Measurements from ENCODE around the gene RAX2. TPM values are rescaled to one million over a fixed set of nuclear protein-coding genes. Genes with fewer than 3 reads are reported as not detected.
"Not testable (repeated sequence)": the region's sequence is repeated elsewhere in the genome, so short reads cannot be mapped to it uniquely, and the experiment has no call there.

The RAX2 gene
- polyA plus RNA-seq, 1 of the 3 experiments (the other 2 are of a cell fraction) = not detected

DNA sequence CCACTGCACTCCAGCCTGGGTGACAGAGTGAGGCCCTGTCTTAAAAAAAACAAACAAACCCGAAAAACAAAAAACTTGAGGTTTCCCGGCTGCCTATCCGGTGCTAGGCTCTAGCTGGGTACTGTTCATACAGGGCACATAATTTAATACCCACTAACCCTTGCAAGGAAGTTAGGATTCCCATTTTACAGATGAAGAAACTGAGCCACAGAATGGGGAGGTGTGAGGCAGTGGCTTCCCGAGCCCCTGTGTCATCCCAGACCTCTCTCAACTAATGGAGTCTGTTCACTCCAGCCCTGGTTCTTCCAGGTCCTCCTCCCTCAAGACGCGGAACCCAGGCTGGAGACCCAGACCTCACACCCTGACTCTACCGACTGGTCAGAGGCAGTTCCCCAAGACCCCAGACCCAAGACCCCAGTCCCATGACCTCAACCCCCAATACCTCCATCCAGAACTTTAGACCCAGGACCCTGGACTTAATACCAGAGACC, 11.1 kb downstream of the RAX2 start:
- TF ChIP-seq ELF1 (IDR thresholded peaks at IDR 0.05) (no peak), TCF12 (IDR thresholded peaks at IDR 0.05) (no peak), YY1 (IDR thresholded peaks at IDR 0.05; ENCODE audit: low read depth) (no peak), TEAD4 (IDR thresholded peaks at IDR 0.05; ENCODE audit: borderline replicate concordance, insufficient read depth) (no peak), CTCF (IDR thresholded peaks at IDR 0.05) (no peak), RAD21 (IDR thresholded peaks at IDR 0.05; ENCODE audit: low read length) (no peak), MXI1 (IDR thresholded peaks at IDR 0.05; ENCODE audit: low read depth, low read length) (no peak)
- TF ChIP-seq, protein P1, sequence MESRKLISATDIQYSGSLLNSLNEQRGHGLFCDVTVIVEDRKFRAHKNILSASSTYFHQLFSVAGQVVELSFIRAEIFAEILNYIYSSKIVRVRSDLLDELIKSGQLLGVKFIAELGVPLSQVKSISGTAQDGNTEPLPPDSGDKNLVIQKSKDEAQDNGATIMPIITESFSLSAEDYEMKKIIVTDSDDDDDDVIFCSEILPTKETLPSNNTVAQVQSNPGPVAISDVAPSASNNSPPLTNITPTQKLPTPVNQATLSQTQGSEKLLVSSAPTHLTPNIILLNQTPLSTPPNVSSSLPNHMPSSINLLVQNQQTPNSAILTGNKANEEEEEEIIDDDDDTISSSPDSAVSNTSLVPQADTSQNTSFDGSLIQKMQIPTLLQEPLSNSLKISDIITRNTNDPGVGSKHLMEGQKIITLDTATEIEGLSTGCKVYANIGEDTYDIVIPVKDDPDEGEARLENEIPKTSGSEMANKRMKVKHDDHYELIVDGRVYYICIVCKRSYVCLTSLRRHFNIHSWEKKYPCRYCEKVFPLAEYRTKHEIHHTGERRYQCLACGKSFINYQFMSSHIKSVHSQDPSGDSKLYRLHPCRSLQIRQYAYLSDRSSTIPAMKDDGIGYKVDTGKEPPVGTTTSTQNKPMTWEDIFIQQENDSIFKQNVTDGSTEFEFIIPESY (IDR thresholded peaks at IDR 0.05; ENCODE audit: borderline replicate concordance, low read depth) = no peak
- Histone ChIP-seq H3F3A (replicated peaks; ENCODE audit: insufficient read depth) (no peaks in the 10 kb centered on the region), H3K27me3 (ENCODE audit: insufficient read depth) (no peaks in the 10 kb centered on the region), H3K9ac (peak overlapping the region; percentile 96), H4K20me1 (ENCODE audit: insufficient read depth) (no peaks in the 10 kb centered on the region), H3K4me2 (peak overlapping the region; percentile 92), H3K79me2 (ENCODE audit: insufficient read depth) (peaks cover 36% of the 10 kb centered on the region), H3K27ac (ENCODE audit: low read depth in 2 of 2, low read length in 1 of 2) (peak overlapping the region; percentile 41 to 68; a peak in 2 of 4 replicates), H3K4me3 (ENCODE audit: low read depth in 2 of 2, low read length in 1 of 2) (peak overlapping the region; percentile 73 to 94), H2AFZ (ENCODE audit: low read depth) (peak overlapping the region; percentile 87), H3K36me3 (replicated peaks in 1 of 2; ENCODE audit: control insufficient read depth in 1 of 2, insufficient read depth in 2 of 2, low read length in 1 of 2) (peaks cover 2 to 3% of the 10 kb centered on the region in 2 experiments), H3K9me3 (no peaks in the 10 kb centered on the region), H3K4me1 (ENCODE audit: control insufficient read depth in 1 of 2, insufficient read depth in 2 of 2, low read depth in 1 of 2, low read length in 1 of 2) (peaks cover 7 to 9% of the 10 kb centered on the region in 2 experiments; a peak in 2 of 4 replicates), H3K9me2 (no peaks in the 10 kb centered on the region)
- 40% methylated on average over 7 of the region's 7 CpGs for WGBS (ENCODE audit: low lambda C conversion rate)
- ChIA-PET CTCF (interaction anchor here (0.6 to 2.5 kb wide), 6 partner anchors 10 to 409 kb away, joined by 3 to 13 read pairs (median 4); partner anchors contain the start of gene ATCAY), POLR2A (interaction anchor here (0.7 kb wide), 1 partner anchor 9 kb away, joined by 3 read pairs; no protein-coding TSS in a partner anchor)
- no peak for DNase-seq

DNA sequence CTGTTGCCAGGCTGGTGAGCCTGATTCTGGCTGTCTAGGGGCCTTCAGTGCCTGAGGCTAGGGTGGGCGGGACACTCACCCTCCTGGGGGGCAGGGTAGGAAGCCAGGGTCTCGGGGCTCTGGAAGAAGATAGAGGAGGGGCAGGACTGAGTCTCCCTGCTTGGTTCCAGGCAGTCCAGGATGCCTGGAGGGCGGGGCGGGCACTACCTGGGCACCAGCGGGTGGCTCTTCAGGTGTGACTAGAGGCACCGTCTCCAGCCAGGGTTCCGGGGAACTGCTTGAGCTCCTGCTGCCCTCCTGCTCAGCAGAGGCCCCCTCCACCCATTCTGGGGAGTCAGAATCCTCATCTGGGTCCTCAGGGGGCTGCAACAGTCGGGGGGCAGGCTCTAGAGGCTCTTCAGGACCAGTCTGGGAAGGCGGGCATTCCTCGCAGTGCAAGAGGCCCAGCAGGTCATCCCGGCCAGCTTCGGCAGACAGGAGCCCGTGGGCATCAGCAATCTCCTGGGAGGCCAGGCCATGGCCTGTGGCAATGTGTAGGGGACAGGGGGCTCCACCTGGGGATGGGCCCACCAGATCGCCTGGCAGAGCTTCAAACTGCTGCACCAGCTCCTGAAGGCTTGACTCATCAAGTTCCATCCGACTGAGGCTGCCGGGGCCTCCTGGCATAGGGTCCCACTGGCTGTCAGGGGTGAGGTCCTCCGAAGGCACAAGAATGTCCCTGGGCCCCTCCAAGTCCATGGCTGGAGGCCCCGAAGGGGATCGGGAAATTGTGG, 12.4 kb downstream of the RAX2 start:
- H3K4me1 ChIP-seq (ENCODE audit: control insufficient read depth in 1 of 2, insufficient read depth in 2 of 2, low read depth in 1 of 2, low read length in 1 of 2) = peaks cover 7 to 9% of the 10 kb centered on the region in 2 experiments; a peak in 2 of 4 replicates
- no peak overlapping the region for H2AFZ ChIP-seq (ENCODE audit: low read depth)
- ChIA-PET CTCF (interaction anchor here (1.1 kb wide), 1 partner anchor 121 kb away, joined by 3 read pairs; the partner anchor contains the start of gene ATCAY), POLR2A (no interaction called here)
- H3K9ac ChIP-seq = no peak overlapping the region
- H3K27ac ChIP-seq (ENCODE audit: low read depth in 2 of 2, low read length in 1 of 2) = no peak overlapping the region
- no peaks in the 10 kb centered on the region for H3K27me3 ChIP-seq (ENCODE audit: insufficient read depth)
- no peaks in the 10 kb centered on the region for H4K20me1 ChIP-seq (ENCODE audit: insufficient read depth)
- 91% methylated on average over 9 of the region's 19 CpGs for WGBS (ENCODE audit: low lambda C conversion rate)
- DNase-seq = no peak
- H3K36me3 ChIP-seq (replicated peaks in 1 of 2; ENCODE audit: control insufficient read depth in 1 of 2, insufficient read depth in 2 of 2, low read length in 1 of 2) = peaks cover 0 to 3% of the 10 kb centered on the region in 2 experiments
- 0 out of 2 replicates have a peak overlapping the region, but pooled peaks have one; percentile 92 for H3K4me2 ChIP-seq
- H3K4me3 ChIP-seq (ENCODE audit: low read depth in 2 of 2, low read length in 1 of 2) = no peak overlapping the region
- H3F3A ChIP-seq (replicated peaks; ENCODE audit: insufficient read depth) = no peaks in the 10 kb centered on the region
- TF ChIP-seq NRF1 (IDR thresholded peaks at IDR 0.05; ENCODE audit: low read depth, low read length) (no peak), GATA2 (CRISPR knock-in tag; IDR thresholded peaks at IDR 0.05) (no peak), GABPA (IDR thresholded peaks at IDR 0.05; ENCODE audit: low read depth) (no peak), RAD21 (IDR thresholded peaks at IDR 0.05; ENCODE audit: low read length) (no peak)
- H3K9me2 ChIP-seq = no peaks in the 10 kb centered on the region
- no peaks in the 10 kb centered on the region for H3K9me3 ChIP-seq
- peaks cover 34% of the 10 kb centered on the region for H3K79me2 ChIP-seq (ENCODE audit: insufficient read depth)

GRCh38 chr19:3758297-3758696, 13.7 kb downstream of the RAX2 start:
- DNase-seq; H3K9me3 ChIP-seq; H3K27me3 ChIP-seq (ENCODE audit: insufficient read depth); H4K20me1 ChIP-seq (ENCODE audit: insufficient read depth); H3K27ac ChIP-seq (ENCODE audit: low read depth in 2 of 2, low read length in 1 of 2); H3K4me1 ChIP-seq (ENCODE audit: control insufficient read depth in 1 of 2, insufficient read depth in 2 of 2, low read depth in 1 of 2, low read length in 1 of 2); H3K9me2 ChIP-seq; POLR2A ChIA-PET; H3K36me3 ChIP-seq (replicated peaks in 1 of 2; ENCODE audit: control insufficient read depth in 1 of 2, insufficient read depth in 2 of 2, low read length in 1 of 2); H3F3A ChIP-seq (replicated peaks; ENCODE audit: insufficient read depth); H3K4me3 ChIP-seq (ENCODE audit: low read depth in 2 of 2, low read length in 1 of 2); H3K9ac ChIP-seq; H3K4me2 ChIP-seq; H2AFZ ChIP-seq (ENCODE audit: low read depth): not testable (repeated sequence)
- 96% methylated on average over 13 of the region's 13 CpGs for WGBS (ENCODE audit: low lambda C conversion rate)
- CTCF ChIA-PET = interaction anchor here (0.6 to 1.2 kb wide), 2 partner anchors 9 to 92 kb away, joined by 3 read pairs; no protein-coding TSS in a partner anchor
- H3K79me2 ChIP-seq (ENCODE audit: insufficient read depth) = peaks cover 24% of the 10 kb centered on the region

DNA sequence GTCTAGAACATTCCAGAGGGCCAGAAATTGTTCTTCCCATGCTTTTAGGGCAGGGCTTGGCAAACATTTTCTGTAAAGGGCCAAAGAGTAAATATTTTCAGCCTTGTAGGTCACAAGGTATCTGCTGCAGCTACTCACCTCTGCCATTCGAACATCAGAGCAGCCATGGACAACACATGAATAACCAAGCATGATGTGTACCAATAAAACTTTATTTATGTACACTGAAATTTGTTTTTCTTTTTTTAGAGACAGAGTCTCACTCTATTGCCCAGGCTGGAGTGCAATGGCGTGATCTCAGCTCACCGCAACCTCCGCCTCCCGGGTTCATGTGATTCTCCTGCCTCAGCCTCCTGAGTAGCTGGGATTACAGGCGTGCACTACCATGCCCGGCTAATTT, 14.3 kb downstream of the RAX2 start:
- H3K9me2 ChIP-seq; DNase-seq; H4K20me1 ChIP-seq (ENCODE audit: insufficient read depth); H3K9ac ChIP-seq; H3K36me3 ChIP-seq (replicated peaks in 1 of 2; ENCODE audit: control insufficient read depth in 1 of 2, insufficient read depth in 2 of 2, low read length in 1 of 2); H3K27me3 ChIP-seq (ENCODE audit: insufficient read depth); H3K4me2 ChIP-seq; POLR2A ChIA-PET; H3K9me3 ChIP-seq; H3K4me1 ChIP-seq (ENCODE audit: control insufficient read depth in 1 of 2, insufficient read depth in 2 of 2, low read depth in 1 of 2, low read length in 1 of 2); H3K27ac ChIP-seq (ENCODE audit: low read depth in 2 of 2, low read length in 1 of 2); H2AFZ ChIP-seq (ENCODE audit: low read depth); H3K4me3 ChIP-seq (ENCODE audit: low read depth in 2 of 2, low read length in 1 of 2); H3F3A ChIP-seq (replicated peaks; ENCODE audit: insufficient read depth): not testable (repeated sequence)
- peaks cover 20% of the 10 kb centered on the region for H3K79me2 ChIP-seq (ENCODE audit: insufficient read depth)
- CTCF ChIA-PET = interaction anchor here (1.2 kb wide), 1 partner anchor 92 kb away, joined by 3 read pairs; no protein-coding TSS in a partner anchor
- 96% methylated on average over 7 of the region's 7 CpGs for WGBS (ENCODE audit: low lambda C conversion rate)
